Activated CD4-positive, CD25-positive, alpha-beta regulatory T cell (primary cell): ENCODE measurements around the gene STIM2.

Experiments used
- DNase-seq, 4 experiments: peaks; one replicate each; lab custom pipeline; 2025; lab: John Stamatoyannopoulos, UW

Gene STIM2

DNA sequence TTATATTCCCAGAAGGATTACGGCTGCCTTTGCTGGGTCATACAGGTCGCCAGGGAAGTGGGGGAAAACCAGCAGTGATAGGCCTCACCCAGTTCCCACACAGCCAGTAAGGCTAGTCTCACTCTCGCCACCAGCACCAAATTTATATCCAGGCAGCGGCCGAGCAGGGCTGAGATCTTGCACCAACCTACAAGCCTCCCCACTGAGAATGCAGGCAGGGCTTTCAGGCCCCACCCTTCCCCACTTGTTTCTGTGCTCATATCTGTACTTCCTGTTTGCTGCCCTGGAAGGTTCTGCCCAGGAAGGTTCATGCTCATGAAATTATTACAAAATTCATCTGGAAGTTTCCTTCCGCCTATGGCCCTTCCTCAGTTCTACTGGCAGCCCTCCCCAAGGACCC lies 179.7 kb downstream of the STIM2 start:
- DNase-seq: no peak

DNA sequence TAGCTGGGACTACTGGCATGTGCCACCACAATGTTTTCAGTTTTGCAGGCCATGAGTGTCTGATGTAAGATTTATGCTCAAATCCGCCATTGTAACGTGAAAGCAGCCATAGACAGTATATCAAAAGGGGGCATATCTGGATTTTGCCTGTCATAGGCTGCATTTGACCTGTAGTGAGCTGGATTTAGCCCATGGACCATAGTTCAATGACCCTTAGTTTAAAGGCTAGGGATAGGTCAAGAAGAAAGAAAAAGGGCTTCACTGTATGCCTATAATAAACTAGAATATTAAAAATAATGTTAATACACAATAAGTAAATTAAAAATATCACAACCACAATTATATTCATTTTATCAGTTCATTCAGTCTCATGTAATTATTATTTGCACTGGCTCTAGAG lies 181.8 kb downstream of the STIM2 start:
- DNase-seq: no peak

DNA sequence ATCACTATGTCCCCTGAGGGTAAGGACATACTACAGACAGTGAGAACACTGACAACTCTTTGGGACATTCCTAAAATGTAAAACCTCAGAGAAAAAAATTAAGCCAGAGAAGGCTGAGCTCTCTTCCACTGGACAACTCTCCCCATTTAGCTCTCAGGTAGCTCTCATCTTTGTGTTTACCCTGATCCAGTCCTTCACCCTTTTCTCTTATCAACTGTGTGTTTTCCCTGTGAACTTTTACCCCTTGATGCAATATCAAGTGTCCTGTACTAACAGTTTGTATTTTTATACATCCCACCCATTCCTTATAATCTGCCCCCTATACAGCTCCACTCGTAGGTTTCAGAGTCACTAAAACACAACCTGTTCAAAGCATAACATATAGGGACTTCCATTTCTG lies 182.6 kb downstream of the STIM2 start:
- no peak for DNase-seq

DNA sequence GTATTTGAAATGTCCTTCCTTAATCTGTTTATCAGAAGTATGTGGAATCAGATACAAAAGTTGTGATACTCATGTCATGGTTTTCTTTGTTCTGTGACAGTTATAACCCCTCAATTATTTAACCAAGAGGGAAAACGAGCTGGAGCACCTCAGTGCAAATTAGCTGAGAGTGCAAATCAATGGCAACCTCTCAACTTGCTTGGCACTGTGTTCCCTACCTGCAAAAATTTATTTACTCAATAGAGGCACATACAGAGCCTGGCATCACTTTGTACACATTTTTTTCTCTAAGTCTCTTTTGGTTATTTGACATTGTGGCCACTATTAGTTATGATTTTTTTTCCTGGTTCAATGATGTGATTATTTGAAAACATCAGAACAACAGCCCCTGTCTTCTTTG lies 186.2 kb downstream of the STIM2 start:
- no peak for DNase-seq

DNA sequence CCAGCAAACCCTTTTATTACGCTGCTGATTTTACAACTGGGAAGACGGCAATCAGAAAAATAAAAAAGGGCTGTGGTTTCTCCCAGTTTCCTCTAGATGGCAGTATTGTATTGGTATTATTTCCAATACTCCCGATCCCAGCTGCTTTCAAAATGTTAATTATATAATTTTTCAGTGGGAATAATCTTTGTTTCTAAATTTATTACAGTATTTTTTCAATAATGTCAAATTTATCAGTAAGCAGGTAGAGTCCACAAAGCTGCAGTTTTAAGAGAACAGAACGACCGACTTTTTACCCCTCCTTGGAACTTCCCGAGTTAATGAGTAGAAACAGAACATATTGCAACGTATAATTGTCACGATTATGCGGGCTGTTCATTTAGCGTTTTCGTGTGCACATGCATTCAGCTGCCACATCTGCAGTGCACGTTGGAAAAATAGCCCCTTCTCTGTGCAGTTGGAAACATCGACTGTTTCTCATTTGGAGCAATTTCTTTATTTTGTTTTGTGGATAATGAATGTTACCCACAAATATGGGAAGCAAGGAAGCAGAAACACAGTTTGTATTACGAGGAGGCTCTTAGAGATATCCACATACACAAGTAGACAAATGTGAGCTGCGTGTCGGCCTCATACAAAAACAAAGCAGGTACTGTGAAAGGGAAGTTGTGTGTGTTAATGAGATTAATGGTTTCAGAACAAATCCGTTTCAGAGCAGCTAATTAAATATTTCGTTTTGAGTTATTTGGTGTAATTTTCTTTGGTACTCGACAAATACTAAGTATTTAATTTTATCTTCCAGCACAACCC lies 188.0 kb downstream of the STIM2 start:
- DNase-seq: no peak

DNA sequence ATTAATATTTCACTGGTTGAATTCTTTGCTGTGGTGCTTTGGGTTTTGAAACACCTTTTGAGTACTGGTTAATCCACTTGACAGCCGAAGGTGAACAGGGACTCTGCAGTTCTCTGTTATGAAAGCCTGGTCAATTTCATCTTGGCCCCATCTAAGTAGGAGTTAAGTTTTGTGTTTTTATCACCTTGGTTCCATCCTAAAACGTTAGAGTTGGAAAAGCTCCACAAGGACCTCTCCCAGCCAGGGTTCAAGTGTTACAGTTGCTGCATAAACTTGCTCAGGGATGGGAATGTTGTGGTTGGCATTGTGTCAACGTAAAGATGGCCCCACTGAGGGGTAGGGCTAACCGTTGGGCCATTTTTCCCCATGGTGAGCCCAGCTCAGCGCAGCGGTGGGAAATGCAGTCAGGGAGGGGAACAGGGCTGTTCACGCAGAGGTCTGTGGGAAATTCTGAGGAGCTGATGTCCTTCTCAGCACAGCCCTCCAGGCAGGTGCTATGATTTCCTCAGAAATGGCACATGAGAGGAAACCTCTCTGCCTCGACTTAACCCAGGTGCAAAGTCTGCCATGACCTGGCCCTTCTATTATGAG lies 188.7 kb downstream of the STIM2 start:
- no peak for DNase-seq

DNA sequence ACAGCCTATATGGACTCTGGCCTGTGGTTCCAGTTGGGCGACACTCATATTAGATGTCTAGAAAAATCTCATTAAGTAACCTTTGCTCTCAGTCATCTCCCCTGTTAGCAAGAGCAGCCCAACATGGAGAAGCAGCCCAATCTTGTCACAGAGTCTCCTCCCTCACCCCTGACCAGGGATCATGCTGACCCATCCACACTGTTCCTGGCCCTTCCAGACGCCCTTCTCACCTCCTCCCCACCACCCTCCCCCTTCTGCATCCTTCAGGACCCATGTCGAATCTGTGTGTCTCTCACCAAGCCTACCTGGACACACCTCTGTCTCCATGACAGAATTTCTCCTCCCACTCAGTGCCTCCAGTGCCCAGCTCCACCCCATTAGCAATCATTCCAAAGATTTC lies 190.1 kb downstream of the STIM2 start:
- DNase-seq: no peak

DNA sequence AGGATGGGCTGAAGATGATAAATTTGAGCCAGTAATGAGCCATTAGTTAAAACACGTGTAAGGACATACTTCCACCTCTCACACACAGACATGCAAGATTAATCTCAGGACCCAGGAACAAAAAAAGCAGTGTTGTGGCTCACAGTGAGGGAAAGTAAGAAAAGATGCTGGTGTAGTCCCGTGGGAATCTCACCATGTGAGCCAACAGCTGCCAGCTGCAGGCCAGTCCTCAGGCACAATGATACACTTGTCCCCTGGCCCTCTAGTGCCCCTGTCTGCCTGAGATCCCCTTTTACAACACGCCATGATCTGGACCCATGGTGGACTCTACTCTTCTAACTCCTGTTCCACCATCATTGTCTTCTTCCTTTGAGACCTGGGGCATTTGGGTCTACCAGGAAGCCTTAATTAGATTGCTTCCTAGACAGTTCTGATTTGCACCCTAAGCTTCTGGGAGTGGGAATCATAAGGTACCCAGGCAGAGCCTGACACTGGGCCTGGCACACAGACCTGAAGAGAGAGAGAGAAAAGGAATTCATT lies 194.7 kb downstream of the STIM2 start:
- no peak for DNase-seq

DNA sequence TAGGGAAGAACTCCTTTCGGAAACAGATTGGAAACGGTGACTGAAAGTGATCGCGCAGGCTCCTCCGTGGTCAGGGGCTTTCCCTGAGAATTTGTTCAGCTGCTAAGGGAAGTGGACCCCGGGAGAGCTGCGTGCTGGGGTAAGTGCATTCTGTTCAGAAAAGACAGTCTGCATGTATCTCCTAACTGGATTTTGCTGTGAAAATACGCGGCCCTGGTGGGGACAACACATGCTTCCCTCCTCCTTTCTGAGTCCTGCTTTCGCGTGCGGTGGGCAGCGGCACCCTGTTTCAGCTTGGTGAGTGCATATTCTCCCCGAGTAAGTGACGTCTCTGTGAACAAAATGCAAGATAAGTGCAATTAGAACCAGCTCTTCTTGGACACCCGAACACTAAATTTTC lies 195.6 kb downstream of the STIM2 start:
- DNase-seq: no peak

DNA sequence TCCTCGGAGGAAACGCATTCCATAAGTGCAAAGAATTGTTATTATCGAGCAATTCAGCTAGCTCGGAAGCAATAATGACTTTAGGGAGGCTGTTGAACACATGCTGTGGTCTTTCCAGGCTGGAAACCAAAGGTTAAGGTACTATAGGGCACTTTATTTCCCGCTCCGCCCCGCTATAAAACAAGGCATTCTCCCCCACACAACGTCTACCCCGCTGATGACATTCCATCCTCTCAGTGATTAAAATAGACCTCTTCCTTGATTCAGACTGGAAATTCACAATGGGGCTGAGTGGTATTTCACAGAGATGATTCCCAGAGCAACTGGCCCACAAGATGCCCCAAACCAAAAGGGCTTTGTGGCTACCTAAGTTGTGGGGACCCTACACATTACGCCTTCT lies 196.4 kb downstream of the STIM2 start:
- no peak for DNase-seq

DNA sequence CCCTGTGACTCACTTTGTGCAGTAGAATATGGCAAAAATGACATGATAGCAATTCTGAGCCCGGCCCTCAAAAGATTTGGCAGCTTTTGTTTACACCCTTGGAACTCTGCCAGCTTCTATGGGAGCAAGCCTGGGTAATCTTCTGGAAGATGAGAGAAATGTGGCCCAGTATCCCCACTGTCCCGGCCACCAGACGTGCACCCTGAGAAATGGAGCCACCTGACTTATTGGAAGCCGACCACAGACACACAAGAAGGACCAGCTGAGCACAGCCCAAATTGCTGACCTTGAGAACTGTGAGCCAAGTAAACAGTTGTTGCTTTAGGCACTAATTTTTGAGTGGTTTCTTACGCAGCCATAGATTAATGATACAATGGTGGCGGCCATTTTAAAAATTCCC lies 197.0 kb downstream of the STIM2 start:
- no peak for DNase-seq

DNA sequence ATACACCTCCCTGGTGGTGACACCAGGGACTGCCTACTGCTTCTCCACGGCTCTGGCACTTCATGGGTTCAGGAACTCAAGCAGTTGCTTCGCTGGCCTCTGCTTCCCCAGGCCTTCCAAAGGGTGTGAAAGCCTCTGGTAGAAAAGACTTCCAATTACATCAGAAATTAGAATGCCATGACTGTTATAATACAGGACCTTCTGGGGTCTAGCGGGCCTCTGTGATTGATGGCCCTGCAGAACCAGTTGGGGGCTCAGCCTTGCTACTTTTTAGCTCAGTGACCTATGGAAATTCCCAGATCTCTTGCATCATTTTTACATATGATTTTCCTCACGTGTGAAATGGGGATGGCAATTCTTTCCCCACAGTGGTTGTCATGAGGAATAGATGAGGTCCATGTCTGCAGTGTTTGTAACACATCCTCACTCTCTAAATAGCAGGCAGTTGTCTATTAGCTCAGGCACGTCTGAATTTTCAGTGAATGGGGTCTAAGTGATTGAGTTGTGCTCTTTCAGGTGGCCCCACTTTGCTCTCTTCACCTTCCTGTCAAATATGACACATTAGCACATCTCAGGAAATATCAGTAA lies 198.3 kb downstream of the STIM2 start:
- DNase-seq: no peak

DNA sequence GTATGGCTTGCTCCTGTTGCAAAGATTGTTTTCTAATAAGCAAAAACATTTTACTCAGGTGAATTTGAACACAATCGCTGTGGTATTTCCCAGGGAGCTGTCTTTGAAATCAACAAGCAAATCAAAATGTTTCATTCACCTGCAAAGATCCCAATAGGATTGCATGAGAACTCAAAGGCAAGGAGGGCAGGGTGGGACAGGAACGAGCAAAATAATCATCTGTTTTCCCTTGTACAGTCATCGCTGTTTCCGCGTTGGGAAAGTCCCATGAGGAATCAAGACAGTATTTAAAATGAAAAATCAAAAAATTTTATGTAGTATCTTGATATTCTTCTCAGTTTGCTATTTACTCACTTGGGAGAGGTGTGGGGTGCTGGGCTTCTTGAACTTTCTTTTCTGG lies 198.8 kb downstream of the STIM2 start:
- DNase-seq: no peak

DNA sequence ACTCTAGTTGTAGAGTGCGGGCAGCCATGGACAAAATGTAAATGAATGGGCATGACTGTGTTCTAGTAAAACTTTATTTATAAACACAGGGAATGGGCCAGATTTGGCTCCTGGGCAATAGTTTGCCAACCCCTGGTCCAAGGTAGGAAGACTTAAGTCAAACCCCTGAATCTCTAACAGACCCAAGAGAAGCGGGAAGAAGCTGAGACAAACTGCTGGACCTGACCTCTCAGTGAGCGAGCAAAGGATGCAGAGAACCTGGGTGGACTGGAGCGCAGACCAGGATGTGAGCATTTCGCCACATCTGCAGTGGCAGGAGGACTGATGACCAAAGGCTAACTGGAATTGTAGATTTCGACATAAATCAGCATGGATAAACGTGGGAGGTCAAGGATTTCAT lies 201.6 kb downstream of the STIM2 start:
- no peak for DNase-seq

DNA sequence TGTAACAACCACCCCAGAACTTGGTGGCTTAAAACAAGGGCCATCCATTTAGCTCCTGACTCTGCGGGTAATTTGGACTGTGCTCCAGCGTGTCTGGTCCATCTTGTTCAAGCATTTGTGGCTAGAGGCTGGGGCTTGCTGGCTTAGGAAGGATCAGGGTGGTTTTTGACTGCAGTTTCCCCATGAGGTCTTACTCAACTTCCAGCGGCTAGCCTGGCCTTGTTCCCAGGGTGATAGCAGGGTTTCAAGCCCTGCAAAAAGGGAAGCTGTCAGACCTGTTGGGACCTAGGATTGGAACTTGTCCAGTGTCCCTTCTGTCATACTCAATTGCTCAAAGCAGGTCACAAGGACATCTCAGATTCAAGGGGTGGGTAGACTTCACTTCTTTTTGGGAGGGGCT lies 205.9 kb downstream of the STIM2 start:
- DNase-seq: no peak

DNA sequence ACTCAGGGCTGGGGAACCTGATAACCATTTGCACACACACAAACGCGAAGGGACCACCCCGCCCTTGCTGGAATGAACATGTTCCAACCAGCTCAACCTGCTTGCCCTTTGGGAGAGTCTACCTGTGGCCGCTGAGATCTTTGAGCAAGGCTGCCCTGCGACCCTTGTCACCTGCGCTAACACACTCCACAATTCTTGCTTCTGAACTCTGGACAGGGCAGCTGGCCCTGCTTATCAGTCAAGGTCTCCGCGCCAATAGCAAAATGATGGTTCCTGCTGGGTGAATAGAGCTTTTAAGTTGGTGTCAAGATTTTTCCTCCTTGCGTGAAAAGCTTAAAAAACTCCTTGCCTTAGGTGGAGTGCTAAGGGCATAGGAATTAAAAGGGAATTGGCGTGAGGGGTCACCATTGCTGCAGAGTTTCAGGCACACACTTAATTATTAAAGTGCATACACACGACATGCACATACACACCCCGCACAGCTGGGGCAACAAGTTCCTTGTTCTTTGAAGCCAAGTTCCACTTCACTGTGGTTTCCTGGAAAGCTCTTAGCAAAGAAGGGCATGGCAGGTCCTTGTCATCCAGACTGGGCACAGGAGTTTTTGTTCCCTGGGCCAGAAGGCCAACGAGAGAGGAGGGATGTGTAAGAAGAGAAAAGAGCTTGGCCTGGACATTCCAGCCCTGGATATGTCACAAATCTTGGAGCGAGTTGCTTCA lies 207.7 kb downstream of the STIM2 start:
- DNase-seq: no peak
